HCT116 (cell line): ENCODE measurements around the gene MEFV. TPM values are rescaled to one million over a fixed set of nuclear protein-coding genes. Genes with fewer than 3 reads are reported as not detected.
A peak's percentile ranks its signal among the peaks of the same experiment; 100 is the strongest.

Experiments used
- ATAC-seq: fragments of 200-7000 bp; cut with Tn5 transposase; 2 replicates; pipeline ENCODE4 v1.9.1; 2020; ENCODE audit warnings: mild to moderate bottlenecking, moderate library complexity
- BruUV-seq: library from RNA; stranded (reverse); fragments of 400-500 nt; replicated peaks from 2 replicates; lab custom pipeline; 2021; lab: Mats Ljungman, UMichigan
- CTCF ChIA-PET: fragments of 300-600 bp; sonication (Branson Sonifier 250); formaldehyde crosslinking; loops from one replicate; lab custom pipeline; 2021; ENCODE audit warnings: antibody characterized with exemption; lab: Charles Lee
- POLR2A ChIA-PET: fragments of 300-600, 350-600 bp; sonication (Branson Sonifier 250); formaldehyde crosslinking; loops from one replicate; lab custom pipeline; 2021; ENCODE audit warnings: antibody characterized with exemption; lab: Charles Lee
- RAD21 ChIA-PET, 2 experiments: fragments of 300-600 bp; sonication (Branson Sonifier 250); formaldehyde crosslinking; loops; one replicate each; lab custom pipeline; 2023; ENCODE audit warnings: low total read pairs in 2 of 2; ENCODE audit not compliant: uncharacterized antibody in 2 of 2, unreplicated experiment in 2 of 2, low non-redundant PET in 1 of 2; lab: Charles Lee
- DNase-seq: peaks from one replicate; pipeline ENCODE4 v3.0.0-alpha.2; 2010; ENCODE audit warnings: low read depth, low spot score
- H2AFZ ChIP-seq: fragments of 200-600 bp; shearing (Covaris generic), sonication (generic); 2 replicates; pipeline ENCODE4 v1.6.1; 2017; ENCODE audit warnings: low read depth, mixed run types, mixed read lengths, antibody characterized with exemption, low read length; ENCODE audit not compliant: poor library complexity, severe bottlenecking
- H3K27ac ChIP-seq: 2 replicates; pipeline ENCODE4 v1.5.1; 2012; ENCODE audit warnings: low read depth, low read length
- H3K27me3 ChIP-seq: fragments of 200-600 bp; sonication (generic); 2 replicates; pipeline ENCODE4 v1.6.1; 2016; ENCODE audit warnings: mixed run types, low read length, mixed read lengths; ENCODE audit not compliant: insufficient read depth
- H3K36me3 ChIP-seq, 2 experiments: fragments of 200-500 bp in 1 of 2; fragments of 200-600 bp in 1 of 2; sonication (Bioruptor generic) in 1 of 2; sonication (generic) in 1 of 2; 2 replicates each; pipeline versions ENCODE4 v1.5.1 to v1.6.1; 2014 to 2016; ENCODE audit warnings: low read length in 2 of 2, inconsistent platforms in 1 of 2, mixed read lengths in 1 of 2, mixed run types in 1 of 2; ENCODE audit not compliant: insufficient read depth in 2 of 2, control insufficient read depth in 1 of 2
- H3K4me1 ChIP-seq, 2 experiments: fragments of 200-600 bp in 1 of 2; sonication (generic) in 1 of 2; 2 replicates each; pipeline versions ENCODE4 v1.5.1 to v1.6.1; 2012 to 2017; ENCODE audit warnings: low read length in 2 of 2, inconsistent platforms in 1 of 2, mild to moderate bottlenecking in 1 of 2, mixed read lengths in 1 of 2, mixed run types in 1 of 2, moderate library complexity in 1 of 2; ENCODE audit not compliant: insufficient read depth in 2 of 2, control insufficient read depth in 1 of 2
- H3K4me2 ChIP-seq: fragments of 200-600 bp; sonication (generic); 2 replicates; pipeline ENCODE4 v1.6.1; 2017; ENCODE audit warnings: mixed run types, low read length, mixed read lengths
- H3K4me3 ChIP-seq, 2 experiments: fragments of 200-600 bp in 1 of 2; sonication (generic) in 1 of 2; replicated peaks in 1 of 2; 2 replicates each; pipeline ENCODE4 v1.5.1; 2011 to 2016; ENCODE audit warnings: low read length in 2 of 2, control low read depth in 1 of 2, low read depth in 1 of 2, mild to moderate bottlenecking in 1 of 2, mixed read lengths in 1 of 2, mixed run types in 1 of 2
- H3K79me2 ChIP-seq: fragments of 200-600 bp; sonication (generic); 2 replicates; pipeline ENCODE4 v1.6.1; 2017; ENCODE audit warnings: mild to moderate bottlenecking, mixed run types, low read length, moderate library complexity, mixed read lengths; ENCODE audit not compliant: insufficient read depth
- H3K9ac ChIP-seq: fragments of 200-600 bp; sonication (generic); 2 replicates; pipeline ENCODE4 v1.6.1; 2016; ENCODE audit warnings: low read length, mixed read lengths
- H3K9me2 ChIP-seq: fragments of 200-600 bp; sonication (generic), shearing (Covaris generic); 2 replicates; pipeline ENCODE4 v1.6.1; 2017; ENCODE audit warnings: mixed run types, mild to moderate bottlenecking, moderate library complexity; ENCODE audit not compliant: insufficient read depth
- H3K9me3 ChIP-seq, 2 experiments: fragments of 200-500 bp in 1 of 2; fragments of 200-600 bp in 1 of 2; sonication (Bioruptor generic) in 1 of 2; sonication (generic) in 1 of 2; 2 replicates each; pipeline ENCODE4 v1.6.1; 2014 to 2017; ENCODE audit warnings: low read length in 2 of 2, mixed read lengths in 2 of 2, inconsistent platforms in 1 of 2, low read depth in 1 of 2, mild to moderate bottlenecking in 1 of 2, mixed run types in 1 of 2, moderate library complexity in 1 of 2; ENCODE audit not compliant: control insufficient read depth in 1 of 2, insufficient read depth in 1 of 2
- H4K20me1 ChIP-seq: fragments of 200-600 bp; sonication (generic), shearing (Covaris generic); 2 replicates; pipeline ENCODE4 v1.6.1; 2017; ENCODE audit warnings: mixed run types, mild to moderate bottlenecking, moderate library complexity; ENCODE audit not compliant: insufficient read depth
- CBX3 ChIP-seq: IDR thresholded peaks from 2 replicates; pipeline ENCODE4 v1.6.1; 2012; ENCODE audit warnings: low read depth
- CEBPB ChIP-seq: IDR thresholded peaks from 2 replicates; pipeline ENCODE4 v1.6.1; 2012; ENCODE audit warnings: low read depth
- ELF1 ChIP-seq: IDR thresholded peaks from 2 replicates; pipeline ENCODE4 v1.6.1; 2012; ENCODE audit warnings: low read depth, borderline replicate concordance
- FOSL1 ChIP-seq: IDR thresholded peaks from 2 replicates; pipeline ENCODE4 v1.6.1; 2012; ENCODE audit warnings: low read depth
- MAX ChIP-seq: IDR thresholded peaks from 2 replicates; pipeline ENCODE4 v1.6.1; 2012
- POLR2AphosphoS5 ChIP-seq: IDR thresholded peaks from 2 replicates; pipeline ENCODE4 v1.6.1; 2011; ENCODE audit warnings: mild to moderate bottlenecking, low read depth, low read length, moderate library complexity
- RAD21 ChIP-seq: IDR thresholded peaks from 2 replicates; pipeline ENCODE4 v1.6.1; 2012; ENCODE audit warnings: low read depth, mild to moderate bottlenecking
- REST ChIP-seq: IDR thresholded peaks from 2 replicates; pipeline ENCODE4 v1.6.1; 2012; ENCODE audit warnings: low read depth
- SIN3A ChIP-seq: IDR thresholded peaks from 2 replicates; pipeline ENCODE4 v1.6.1; 2012; ENCODE audit warnings: low read depth
- SP1 ChIP-seq: IDR thresholded peaks from 2 replicates; pipeline ENCODE4 v1.6.1; 2012; ENCODE audit warnings: low read depth
- intact Hi-C: fragments of 100-400 bp; cut with micrococcal nuclease; formaldehyde crosslinking; loops from 2 replicates; pipeline ENCODE4 v1.10.0; 2022
- total RNA-seq: library from RNA; stranded (reverse); gene quantifications from one replicate; pipeline ENCODE4 v1.2.1, GENCODE V29; 2021; ENCODE audit not compliant: unreplicated experiment

The MEFV gene
- total RNA-seq, 1 experiment from 2014 or later = 0.15 TPM

DNA sequence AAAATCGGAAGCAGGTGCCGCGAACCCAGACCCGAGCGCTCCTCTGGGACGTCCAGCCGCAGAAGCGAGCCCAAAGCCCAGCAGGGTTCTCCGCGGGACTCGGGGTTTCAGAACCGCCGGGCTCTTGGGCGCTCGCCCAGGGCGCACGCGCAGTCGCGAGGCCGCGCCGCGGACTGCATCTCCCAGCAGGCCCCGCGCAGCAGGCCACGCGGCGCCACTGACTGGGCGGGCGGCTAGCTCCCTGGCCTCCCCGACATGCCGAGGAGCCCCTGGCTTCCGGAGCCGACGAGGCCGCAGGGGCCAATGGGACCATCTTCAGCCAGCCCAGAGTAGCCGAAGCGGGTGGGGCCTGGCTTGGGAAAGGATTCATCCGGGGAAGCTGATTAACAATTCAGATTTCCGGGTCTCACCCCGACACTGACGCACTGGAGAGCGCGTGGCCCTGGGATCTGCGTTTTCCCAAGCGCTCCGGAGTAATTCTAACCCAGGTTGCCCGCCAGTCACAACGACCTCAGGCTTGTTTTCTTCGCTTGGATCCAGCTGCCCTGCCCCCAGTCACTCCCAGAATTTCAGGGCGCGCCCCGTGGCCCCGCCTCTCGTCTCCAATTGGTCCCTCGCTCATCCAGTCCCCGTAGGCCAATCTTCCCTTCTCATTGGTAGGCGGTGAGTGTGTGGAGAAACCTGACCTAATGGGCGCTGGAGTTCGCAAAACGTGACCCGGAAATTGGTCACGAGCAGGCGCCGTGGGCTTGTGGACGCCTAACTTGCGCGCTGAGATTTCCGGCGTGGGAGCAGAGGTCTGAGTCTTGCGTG lies 26.5 kb upstream of the MEFV start, which contains the start of gene ZNF263 (continued):
- no peak for TF ChIP-seq REST
- TF ChIP-seq CBX3 = no peak
- peak; percentile 91 for TF ChIP-seq MAX

DNA sequence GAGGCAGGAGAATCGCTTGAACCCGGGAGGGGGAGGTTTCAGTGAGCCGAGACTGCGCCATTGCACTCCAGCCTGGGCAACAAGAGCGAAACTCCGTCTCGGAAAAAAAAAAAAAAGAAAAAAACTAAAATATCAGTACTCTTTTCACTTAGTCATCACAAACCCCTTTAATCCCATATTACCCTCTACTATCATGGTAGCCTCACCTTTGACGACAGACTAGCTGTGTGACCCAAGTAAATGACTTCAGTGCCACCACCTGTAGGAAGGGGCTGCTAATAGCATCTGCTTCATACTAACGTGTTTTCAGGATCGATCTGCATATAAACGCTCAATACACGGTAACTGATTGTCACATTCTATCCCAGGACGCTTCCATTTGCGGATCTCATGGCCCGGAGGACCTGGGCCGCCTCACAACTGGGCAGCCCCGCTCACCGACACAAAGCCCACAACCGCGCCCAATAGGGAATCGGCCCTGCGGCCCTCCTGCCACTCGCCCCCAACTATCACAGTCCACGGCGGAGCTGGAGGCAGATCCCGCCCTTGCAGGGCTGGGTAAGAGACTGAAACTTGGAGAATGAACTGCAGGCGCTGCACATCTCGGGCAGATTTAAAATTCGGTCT lies 25.8 kb upstream of the MEFV start:
- H2AFZ ChIP-seq = peak overlapping the region; percentile 59
- POLR2A ChIA-PET = interaction anchor here (0.9 to 1.4 kb wide), 3 partner anchors 15 to 119 kb away, joined by 3 to 7 read pairs (median 4); partner anchors contain the start of genes ZNF174 and ZSCAN32
- H3K4me3 ChIP-seq = peak overlapping the region; percentile 69 to 91
- CTCF ChIA-PET = interaction anchor here (2.3 kb wide), 1 partner anchor 15 kb away, joined by 15 read pairs; no protein-coding TSS in a partner anchor
- H3K27me3 ChIP-seq = peaks cover 4% of the 10 kb centered on the region; the same call in 1 of the 2 replicates
- intact Hi-C loops = loop anchor here (2.0 kb wide), 1 partner anchor 17 kb away; no protein-coding TSS in a partner anchor
- peak overlapping the region; percentile 83 for H3K9ac ChIP-seq
- peaks cover 8 to 21% of the 10 kb centered on the region in 2 experiments; a peak in 2 of 4 replicates for H3K4me1 ChIP-seq
- ATAC-seq (peak; percentile 63), DNase-seq (no peak)
- H3K4me2 ChIP-seq = peak overlapping the region; percentile 99
- no peaks in the 10 kb centered on the region; a peak in 1 of 4 replicates for H3K9me3 ChIP-seq
- H3K9me2 ChIP-seq = no peaks in the 10 kb centered on the region
- peak overlapping the region; percentile 96 for H3K27ac ChIP-seq
- no peaks in the 10 kb centered on the region for H4K20me1 ChIP-seq
- H3K79me2 ChIP-seq = peaks cover 38% of the 10 kb centered on the region
- TSS peak; percentile 88 for BruUV-seq
- RAD21 ChIA-PET = interaction anchor here in 1 of 2 experiments (0.7 kb wide), 1 partner anchor 219 kb away, joined by 3 read pairs; the partner anchor contains the start of gene CLUAP1
- H3K36me3 ChIP-seq = peaks cover 12 to 25% of the 10 kb centered on the region in 2 experiments
- TF ChIP-seq MAX (no peak), SIN3A (no peak), REST (no peak), POLR2AphosphoS5 (no peak), CEBPB (no peak), ELF1 (no peak), FOSL1 (no peak), SP1 (no peak), RAD21 (no peak)
